Thyroid gland (tissue), 4 donors: ENCODE measurements around the gene KRTAP2-1.

ENCODE experiments used
- POLR2A ChIP-seq, 2 donors: fragments of 450-650 bp; IDR thresholded peaks; one replicate each; pipeline ENCODE4 v1.6.1; 2017; ENCODE audit warnings: antibody characterized with exemption in 2 of 2, mild to moderate bottlenecking in 2 of 2, moderate library complexity in 1 of 2
- TF ChIP-seq, protein P1 (sequence below), 6 experiments: fragments of 200-600 bp in 3 of 6; fragments of 450-650 bp in 3 of 6; sonication (generic) in 3 of 6; IDR thresholded peaks; one replicate each; pipeline ENCODE4 v1.5.1; 2016 to 2019; ENCODE audit warnings: antibody characterized with exemption in 6 of 6, mild to moderate bottlenecking in 2 of 6, inconsistent platforms in 1 of 6, moderate library complexity in 1 of 6

DNA sequence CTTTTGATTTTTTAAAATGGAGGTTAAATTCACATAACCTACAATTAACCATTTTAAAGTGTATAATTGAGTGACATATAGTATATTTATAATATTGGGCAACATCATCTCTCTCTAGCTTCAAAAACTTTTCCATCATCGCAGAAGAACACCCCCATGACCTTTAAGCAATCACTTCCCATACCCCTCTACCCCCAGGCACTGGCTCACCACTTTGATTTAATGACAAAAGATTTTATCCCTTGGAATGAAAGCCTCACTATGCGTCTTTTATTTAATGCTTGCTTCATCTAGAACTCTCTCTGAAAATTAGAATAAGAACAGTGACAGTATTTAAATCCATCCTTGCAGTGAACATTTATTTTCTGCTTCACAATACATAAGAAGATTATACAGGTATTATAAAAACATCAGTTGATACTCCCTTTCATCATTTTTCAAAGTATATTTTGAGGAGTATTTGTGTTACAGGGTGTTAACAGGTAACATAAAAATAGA, 9.2 kb downstream of the KRTAP2-1 start:
- TF ChIP-seq, protein P1, sequence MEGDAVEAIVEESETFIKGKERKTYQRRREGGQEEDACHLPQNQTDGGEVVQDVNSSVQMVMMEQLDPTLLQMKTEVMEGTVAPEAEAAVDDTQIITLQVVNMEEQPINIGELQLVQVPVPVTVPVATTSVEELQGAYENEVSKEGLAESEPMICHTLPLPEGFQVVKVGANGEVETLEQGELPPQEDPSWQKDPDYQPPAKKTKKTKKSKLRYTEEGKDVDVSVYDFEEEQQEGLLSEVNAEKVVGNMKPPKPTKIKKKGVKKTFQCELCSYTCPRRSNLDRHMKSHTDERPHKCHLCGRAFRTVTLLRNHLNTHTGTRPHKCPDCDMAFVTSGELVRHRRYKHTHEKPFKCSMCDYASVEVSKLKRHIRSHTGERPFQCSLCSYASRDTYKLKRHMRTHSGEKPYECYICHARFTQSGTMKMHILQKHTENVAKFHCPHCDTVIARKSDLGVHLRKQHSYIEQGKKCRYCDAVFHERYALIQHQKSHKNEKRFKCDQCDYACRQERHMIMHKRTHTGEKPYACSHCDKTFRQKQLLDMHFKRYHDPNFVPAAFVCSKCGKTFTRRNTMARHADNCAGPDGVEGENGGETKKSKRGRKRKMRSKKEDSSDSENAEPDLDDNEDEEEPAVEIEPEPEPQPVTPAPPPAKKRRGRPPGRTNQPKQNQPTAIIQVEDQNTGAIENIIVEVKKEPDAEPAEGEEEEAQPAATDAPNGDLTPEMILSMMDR (IDR thresholded peaks at IDR 0.05) = no peak
- no peak for TF ChIP-seq POLR2A (IDR thresholded peaks at IDR 0.05)
